HFFc6 (cell line): Measurements from ENCODE around the gene DPYSL5. TPM values are rescaled to one million over a fixed set of nuclear protein-coding genes. Genes with fewer than 3 reads are reported as not detected.

Experiments
- DNase-seq: peaks from one replicate; pipeline ENCODE4 v3.0.0-alpha.2; 2018
- H3K27ac Mint-ChIP-seq: 2 replicates; pipeline ENCODE4 v1.8.0; 2020; ENCODE audit warnings: mild to moderate bottlenecking, mixed read lengths
- H3K27me3 Mint-ChIP-seq: 2 replicates; pipeline ENCODE4 v1.8.0; 2021; ENCODE audit warnings: mild to moderate bottlenecking, moderate library complexity, mixed read lengths; ENCODE audit not compliant: insufficient read depth
- H3K36me3 Mint-ChIP-seq: 2 replicates; pipeline ENCODE4 v1.8.0; 2021; ENCODE audit warnings: low read depth, mixed read lengths
- H3K4me1 Mint-ChIP-seq: 2 replicates; pipeline ENCODE4 v1.8.0; 2020; ENCODE audit warnings: low read depth, mixed read lengths
- H3K4me3 Mint-ChIP-seq: 2 replicates; pipeline ENCODE4 v1.8.0; 2020; ENCODE audit warnings: mild to moderate bottlenecking, moderate library complexity, mixed read lengths
- H3K9me3 Mint-ChIP-seq: 2 replicates; pipeline ENCODE4 v1.8.0; 2020; ENCODE audit warnings: mild to moderate bottlenecking, mixed read lengths
- CTCF ChIP-seq: fragments of 200-600 bp; sonication (generic); IDR thresholded peaks from 2 replicates; pipeline ENCODE4 v1.5.0; 2021; ENCODE audit warnings: antibody characterized with exemption, mild to moderate bottlenecking
- total RNA-seq, 6 experiments: library from RNA; stranded (reverse); fragmentation: NEBNext Ultra II Directional; extraction: Animal tissue kit (Norgen Biotek cat#: 25700); gene quantifications; 2 replicates in 1 of 6; 3 replicates in 5 of 6; pipeline ENCODE4 v1.2.3, GENCODE V29; 2021

Gene DPYSL5
- total RNA-seq, 6 experiments from 2014 or later, result not detected

GRCh38 chr2:26983746-26984145 is 135.8 kb downstream of the DPYSL5 start:
- Mint-ChIP-seq H3K27me3 (peaks cover 5% of the 10 kb centered on the region; the same call in 1 of the 2 replicates), H3K27ac (no peak overlapping the region), H3K36me3 (peaks cover 4% of the 10 kb centered on the region; the same call in 1 of the 2 replicates), H3K4me1 (peaks cover 37% of the 10 kb centered on the region), H3K4me3 (no peak overlapping the region), H3K9me3 (no peaks in the 10 kb centered on the region)
- DNase-seq, result no peak
- TF ChIP-seq CTCF, result no peak

- peaks cover 4% of the 10 kb centered on the region; the same call in 1 of the 2 replicates for H3K27me3 Mint-ChIP-seq
- no peak overlapping the region for H3K4me3 Mint-ChIP-seq
- no peak for TF ChIP-seq CTCF
- H3K36me3 Mint-ChIP-seq, result 0 out of 2 replicates have a peak, but pooled peaks cover 4% of the 10 kb centered on the region
- H3K9me3 Mint-ChIP-seq, result no peaks in the 10 kb centered on the region
- DNase-seq, result no peak
- H3K27ac Mint-ChIP-seq, result no peak overlapping the region
- peaks cover 34% of the 10 kb centered on the region for H3K4me1 Mint-ChIP-seq
These were observed 137.9 kb downstream of the DPYSL5 start for GRCh38 chr2:26985807-26986206.

GRCh38 chr2:26986576-26986975 is 138.6 kb downstream of the DPYSL5 start:
- H3K4me1 Mint-ChIP-seq, result peaks cover 34% of the 10 kb centered on the region
- H3K36me3 Mint-ChIP-seq, result 0 out of 2 replicates have a peak, but pooled peaks cover 4% of the 10 kb centered on the region
- TF ChIP-seq CTCF, result no peak
- H3K4me3 Mint-ChIP-seq, result no peak overlapping the region
- no peak overlapping the region for H3K27ac Mint-ChIP-seq
- peaks cover 4% of the 10 kb centered on the region; the same call in 1 of the 2 replicates for H3K27me3 Mint-ChIP-seq
- DNase-seq, result no peak
- no peaks in the 10 kb centered on the region for H3K9me3 Mint-ChIP-seq

- H3K36me3 Mint-ChIP-seq, result 0 out of 2 replicates have a peak, but pooled peaks cover 4% of the 10 kb centered on the region
- TF ChIP-seq CTCF, result no peak
- peak; percentile 88 for DNase-seq
- H3K27ac Mint-ChIP-seq, result peak overlapping the region; percentile 34
- no peaks in the 10 kb centered on the region for H3K9me3 Mint-ChIP-seq
- peaks cover 34% of the 10 kb centered on the region for H3K4me1 Mint-ChIP-seq
- peaks cover 2% of the 10 kb centered on the region for H3K27me3 Mint-ChIP-seq
- 0 out of 2 replicates have a peak overlapping the region, but pooled peaks have one; percentile 5 for H3K4me3 Mint-ChIP-seq
These were observed 140.3 kb downstream of the DPYSL5 start for GRCh38 chr2:26988058-26988860.

GRCh38 chr2:26989156-26989555 is 141.2 kb downstream of the DPYSL5 start:
- Mint-ChIP-seq H3K9me3 (no peaks in the 10 kb centered on the region), H3K36me3 (0 out of 2 replicates have a peak, but pooled peaks cover 4% of the 10 kb centered on the region), H3K4me3 (no peak overlapping the region), H3K4me1 (peaks cover 34% of the 10 kb centered on the region), H3K27me3 (peaks cover 2% of the 10 kb centered on the region), H3K27ac (peak overlapping the region; percentile 1; the same call in 1 of the 2 replicates)
- peak; percentile 28 for DNase-seq
- TF ChIP-seq CTCF, result no peak
